ENCODE data around the gene ATF7IP2.
"Not testable (repeated sequence)": the region's sequence is repeated elsewhere in the genome, so short reads cannot be mapped to it uniquely, and the experiment has no call there.

DNA sequence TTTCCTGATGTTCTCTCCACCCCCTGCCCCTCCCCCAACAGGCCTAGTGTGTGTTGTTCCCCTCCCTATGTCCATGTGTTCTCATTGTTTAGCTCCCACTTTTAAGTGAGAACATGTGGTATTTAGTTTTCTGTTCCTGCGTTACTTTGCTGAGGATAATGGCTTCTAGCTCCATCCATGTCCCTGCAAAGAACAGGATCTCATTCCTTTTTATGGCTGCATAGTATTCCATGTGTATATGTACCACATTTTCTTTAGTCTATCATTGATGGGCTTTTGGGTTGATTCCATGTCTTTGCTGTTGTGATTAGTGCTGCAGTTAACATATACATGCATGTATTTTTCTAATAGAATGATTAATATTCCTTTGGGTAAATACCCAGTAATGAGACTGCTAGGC lies 90.8 kb downstream of the ATF7IP2 start:
- not testable (repeated sequence) for TF ChIP-seq POLR2AphosphoS5 (IDR thresholded peaks at IDR 0.05)
- TF ChIP-seq, protein P1, sequence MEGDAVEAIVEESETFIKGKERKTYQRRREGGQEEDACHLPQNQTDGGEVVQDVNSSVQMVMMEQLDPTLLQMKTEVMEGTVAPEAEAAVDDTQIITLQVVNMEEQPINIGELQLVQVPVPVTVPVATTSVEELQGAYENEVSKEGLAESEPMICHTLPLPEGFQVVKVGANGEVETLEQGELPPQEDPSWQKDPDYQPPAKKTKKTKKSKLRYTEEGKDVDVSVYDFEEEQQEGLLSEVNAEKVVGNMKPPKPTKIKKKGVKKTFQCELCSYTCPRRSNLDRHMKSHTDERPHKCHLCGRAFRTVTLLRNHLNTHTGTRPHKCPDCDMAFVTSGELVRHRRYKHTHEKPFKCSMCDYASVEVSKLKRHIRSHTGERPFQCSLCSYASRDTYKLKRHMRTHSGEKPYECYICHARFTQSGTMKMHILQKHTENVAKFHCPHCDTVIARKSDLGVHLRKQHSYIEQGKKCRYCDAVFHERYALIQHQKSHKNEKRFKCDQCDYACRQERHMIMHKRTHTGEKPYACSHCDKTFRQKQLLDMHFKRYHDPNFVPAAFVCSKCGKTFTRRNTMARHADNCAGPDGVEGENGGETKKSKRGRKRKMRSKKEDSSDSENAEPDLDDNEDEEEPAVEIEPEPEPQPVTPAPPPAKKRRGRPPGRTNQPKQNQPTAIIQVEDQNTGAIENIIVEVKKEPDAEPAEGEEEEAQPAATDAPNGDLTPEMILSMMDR (IDR thresholded peaks at IDR 0.05) = not testable (repeated sequence)

Measured in breast epithelium (tissue), 3 donors.